RWPE2 (cell line): Measurements from ENCODE around the gene PROK1.
"Not testable (repeated sequence)": the region's sequence is repeated elsewhere in the genome, so short reads cannot be mapped to it uniquely, and the experiment has no call there.

Experiments
- ATAC-seq: fragments of 200-7000 bp; cut with Tn5 transposase; 3 replicates; pipeline ENCODE4 v1.9.1; 2021; ENCODE audit warnings: low read depth
- DNase-seq: peaks from one replicate; pipeline ENCODE4 v3.0.0-alpha.2; 2020; ENCODE audit warnings: low spot score
- H3K27ac ChIP-seq: fragments of 450-650 bp; 2 replicates; pipeline ENCODE4 v1.5.1; 2017; ENCODE audit warnings: mild to moderate bottlenecking; ENCODE audit not compliant: poor library complexity, severe bottlenecking
- H3K27me3 ChIP-seq: fragments of 250-450 bp; sonication (Bioruptor Pico); 2 replicates; pipeline ENCODE4 v1.5.1; 2021; ENCODE audit warnings: mild to moderate bottlenecking, moderate library complexity; ENCODE audit not compliant: insufficient read depth, poor library complexity, severe bottlenecking
- H3K36me3 ChIP-seq: fragments of 250-450 bp; sonication (Bioruptor Pico); 2 replicates; pipeline ENCODE4 v1.5.1; 2020; ENCODE audit warnings: low read depth, mild to moderate bottlenecking, moderate library complexity
- H3K4me1 ChIP-seq: fragments of 250-450 bp; sonication (Bioruptor Pico); 2 replicates; pipeline ENCODE4 v1.5.1; 2021; ENCODE audit warnings: mild to moderate bottlenecking, moderate library complexity; ENCODE audit not compliant: insufficient read depth, poor library complexity, severe bottlenecking
- H3K4me3 ChIP-seq: fragments of 250-450 bp; sonication (Bioruptor Pico); 2 replicates; pipeline ENCODE4 v1.5.1; 2021; ENCODE audit warnings: mild to moderate bottlenecking, moderate library complexity; ENCODE audit not compliant: severe bottlenecking
- H3K9me3 ChIP-seq: fragments of 250-450 bp; sonication (Bioruptor Pico); 2 replicates; pipeline ENCODE4 v1.5.1; 2021; ENCODE audit warnings: mild to moderate bottlenecking, moderate library complexity; ENCODE audit not compliant: severe bottlenecking
- TF ChIP-seq, protein P1 (sequence below): fragments of 450-650 bp; IDR thresholded peaks from one replicate; pipeline ENCODE4 v1.5.1; 2017; ENCODE audit warnings: mild to moderate bottlenecking, moderate library complexity; ENCODE audit not compliant: poor library complexity, severe bottlenecking

Gene PROK1

DNA sequence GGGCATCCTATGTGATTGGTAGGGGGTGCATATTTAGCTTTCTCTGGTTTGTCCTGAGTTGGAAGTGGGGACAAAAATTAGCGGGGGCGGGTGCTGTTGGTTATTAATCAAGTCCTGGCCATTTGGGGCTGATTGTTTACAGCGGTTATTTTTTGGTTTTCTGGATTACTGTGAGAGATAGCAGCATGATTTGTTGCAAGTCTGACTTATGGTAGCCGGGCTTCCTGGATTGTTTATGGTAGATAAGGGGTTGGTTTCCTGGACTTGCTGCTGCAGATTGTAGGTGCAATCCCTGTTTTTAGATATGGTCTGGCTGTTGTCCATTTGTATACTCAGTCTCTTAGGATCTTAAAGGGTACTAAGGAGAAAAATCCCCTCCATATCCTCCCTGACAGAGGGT lies 12.1 kb upstream of the PROK1 start:
- H3K27ac ChIP-seq, result no peak overlapping the region
- H3K4me3 ChIP-seq, result no peak overlapping the region
- no peak for ATAC-seq
- H3K4me1 ChIP-seq, result no peaks in the 10 kb centered on the region
- TF ChIP-seq, protein P1, sequence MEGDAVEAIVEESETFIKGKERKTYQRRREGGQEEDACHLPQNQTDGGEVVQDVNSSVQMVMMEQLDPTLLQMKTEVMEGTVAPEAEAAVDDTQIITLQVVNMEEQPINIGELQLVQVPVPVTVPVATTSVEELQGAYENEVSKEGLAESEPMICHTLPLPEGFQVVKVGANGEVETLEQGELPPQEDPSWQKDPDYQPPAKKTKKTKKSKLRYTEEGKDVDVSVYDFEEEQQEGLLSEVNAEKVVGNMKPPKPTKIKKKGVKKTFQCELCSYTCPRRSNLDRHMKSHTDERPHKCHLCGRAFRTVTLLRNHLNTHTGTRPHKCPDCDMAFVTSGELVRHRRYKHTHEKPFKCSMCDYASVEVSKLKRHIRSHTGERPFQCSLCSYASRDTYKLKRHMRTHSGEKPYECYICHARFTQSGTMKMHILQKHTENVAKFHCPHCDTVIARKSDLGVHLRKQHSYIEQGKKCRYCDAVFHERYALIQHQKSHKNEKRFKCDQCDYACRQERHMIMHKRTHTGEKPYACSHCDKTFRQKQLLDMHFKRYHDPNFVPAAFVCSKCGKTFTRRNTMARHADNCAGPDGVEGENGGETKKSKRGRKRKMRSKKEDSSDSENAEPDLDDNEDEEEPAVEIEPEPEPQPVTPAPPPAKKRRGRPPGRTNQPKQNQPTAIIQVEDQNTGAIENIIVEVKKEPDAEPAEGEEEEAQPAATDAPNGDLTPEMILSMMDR, result no peak
- H3K9me3 ChIP-seq, result no peaks in the 10 kb centered on the region
- no peak for DNase-seq
- H3K36me3 ChIP-seq, result no peaks in the 10 kb centered on the region
- H3K27me3 ChIP-seq, result no peaks in the 10 kb centered on the region

DNA sequence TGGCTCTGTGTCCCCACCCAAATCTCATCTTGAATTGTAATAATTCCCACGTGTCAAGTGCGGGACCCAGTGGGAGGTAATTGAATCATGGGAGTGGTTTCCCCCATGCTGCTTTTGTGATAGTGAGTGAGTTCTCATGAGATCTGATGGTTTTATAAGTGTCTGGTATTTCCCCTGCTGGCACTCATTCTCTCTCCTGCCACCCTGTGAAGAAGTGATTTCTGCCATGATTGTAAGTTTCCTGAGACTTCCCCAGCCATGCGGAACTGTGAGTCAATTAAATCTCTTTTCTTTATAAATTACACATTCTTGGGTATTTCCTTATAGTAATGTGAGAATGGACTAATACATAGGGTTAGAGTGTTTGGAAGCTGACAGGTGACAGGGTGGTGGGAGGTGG lies 11.1 kb upstream of the PROK1 start:
- H3K27me3 ChIP-seq, DNase-seq, H3K27ac ChIP-seq, H3K36me3 ChIP-seq, ATAC-seq, H3K9me3 ChIP-seq, H3K4me1 ChIP-seq, H3K4me3 ChIP-seq: not testable (repeated sequence)

DNA sequence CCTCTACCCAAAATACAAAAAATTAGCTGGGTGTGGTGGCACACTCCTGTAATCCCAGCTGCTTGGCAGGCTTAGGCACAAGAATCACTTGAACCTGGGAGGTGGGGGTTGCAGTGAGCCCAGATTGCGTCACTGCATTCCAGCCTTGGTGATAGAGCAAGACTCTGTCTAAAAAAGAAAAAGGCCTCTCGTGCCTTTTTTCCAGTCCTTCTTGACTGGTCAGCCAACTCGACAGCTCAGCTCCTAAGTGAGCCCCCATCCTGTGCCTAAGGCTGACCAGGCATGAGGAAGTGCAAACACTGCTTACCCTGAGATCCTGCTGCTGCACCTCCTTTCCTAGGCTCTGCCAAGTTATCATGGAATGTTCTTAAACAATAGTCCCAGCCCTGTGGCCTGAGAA lies 10.1 kb upstream of the PROK1 start:
- Histone ChIP-seq H3K27me3 (no peaks in the 10 kb centered on the region), H3K4me1 (no peaks in the 10 kb centered on the region), H3K36me3 (no peaks in the 10 kb centered on the region), H3K9me3 (no peaks in the 10 kb centered on the region), H3K4me3 (no peak overlapping the region), H3K27ac (no peak overlapping the region)
- DNase-seq (no peak), ATAC-seq (no peak)
- TF ChIP-seq, protein P1, result no peak

DNA sequence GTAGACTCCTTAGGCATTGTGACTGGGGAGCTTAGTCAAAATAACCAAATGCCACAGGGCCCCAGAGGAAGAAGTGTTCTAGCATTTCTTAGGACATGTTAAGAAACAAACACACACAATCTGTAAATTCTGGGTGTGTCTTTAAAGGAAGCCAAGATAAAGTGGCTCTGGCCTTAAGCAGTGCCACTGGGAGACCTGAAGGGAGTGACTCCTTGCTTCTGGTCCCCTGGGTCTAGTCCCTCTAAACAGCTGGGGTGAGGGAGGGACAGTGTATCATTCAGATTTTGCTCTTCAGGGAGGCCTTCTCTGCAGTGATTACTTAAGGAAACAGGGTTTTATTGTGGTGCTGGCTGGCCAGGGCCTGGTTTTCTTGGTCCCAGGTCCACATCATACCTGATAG lies 9.1 kb upstream of the PROK1 start:
- no peaks in the 10 kb centered on the region for H3K27me3 ChIP-seq
- TF ChIP-seq, protein P1, result no peak
- H3K27ac ChIP-seq, result no peak overlapping the region
- ATAC-seq (no peak), DNase-seq (no peak)
- H3K36me3 ChIP-seq, result no peaks in the 10 kb centered on the region
- no peaks in the 10 kb centered on the region for H3K4me1 ChIP-seq
- H3K9me3 ChIP-seq, result no peaks in the 10 kb centered on the region
- no peak overlapping the region for H3K4me3 ChIP-seq

DNA sequence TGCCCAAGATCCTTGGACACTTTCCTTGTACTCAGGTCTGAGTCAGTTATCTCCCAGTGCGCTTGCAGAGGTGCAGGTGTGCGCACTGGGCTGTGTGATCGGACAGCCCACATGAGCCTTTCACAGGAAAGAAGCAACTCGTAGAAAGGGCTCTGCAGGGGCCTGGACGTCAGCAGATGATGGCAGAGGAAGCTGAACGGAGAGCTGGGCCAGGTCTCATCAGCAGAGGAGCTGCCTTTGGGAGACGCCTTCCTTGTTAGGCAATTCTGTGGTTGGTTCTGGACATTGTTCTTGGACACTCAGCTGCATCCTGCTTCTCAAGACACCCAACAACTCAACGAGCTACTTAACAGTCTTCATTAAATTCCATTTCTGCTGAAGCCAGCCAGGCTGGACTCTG lies 7.5 kb upstream of the PROK1 start:
- Histone ChIP-seq H3K27me3 (no peaks in the 10 kb centered on the region), H3K36me3 (no peaks in the 10 kb centered on the region), H3K27ac (no peak overlapping the region), H3K9me3 (no peaks in the 10 kb centered on the region), H3K4me3 (no peak overlapping the region), H3K4me1 (no peaks in the 10 kb centered on the region)
- TF ChIP-seq, protein P1, result no peak
- ATAC-seq (no peak), DNase-seq (no peak)
